Lung microvascular endothelial cell (primary cell): ENCODE measurements around the gene COMP. TPM values are rescaled to one million over a fixed set of nuclear protein-coding genes. Genes with fewer than 3 reads are reported as not detected.

Experiments
- DNase-seq, 2 donors: peaks; one replicate each; pipeline versions ENCODE4 v3.0.0 to v3.0.0-alpha.2; 2010; ENCODE audit warnings: low read depth in 2 of 2
- total RNA-seq: library from RNA; depleted of rRNA; stranded (reverse); fragments of >200 nt; gene quantifications from 2 replicates; pipeline ENCODE4 v1.2.1, GENCODE V29; 2014

The COMP gene
- total RNA-seq, 1 donor from 2014 or later: not detected

- no peak for DNase-seq
Measured at GRCh38 chr19:18783958-18784785, 6.9 kb downstream of the COMP start.

DNA sequence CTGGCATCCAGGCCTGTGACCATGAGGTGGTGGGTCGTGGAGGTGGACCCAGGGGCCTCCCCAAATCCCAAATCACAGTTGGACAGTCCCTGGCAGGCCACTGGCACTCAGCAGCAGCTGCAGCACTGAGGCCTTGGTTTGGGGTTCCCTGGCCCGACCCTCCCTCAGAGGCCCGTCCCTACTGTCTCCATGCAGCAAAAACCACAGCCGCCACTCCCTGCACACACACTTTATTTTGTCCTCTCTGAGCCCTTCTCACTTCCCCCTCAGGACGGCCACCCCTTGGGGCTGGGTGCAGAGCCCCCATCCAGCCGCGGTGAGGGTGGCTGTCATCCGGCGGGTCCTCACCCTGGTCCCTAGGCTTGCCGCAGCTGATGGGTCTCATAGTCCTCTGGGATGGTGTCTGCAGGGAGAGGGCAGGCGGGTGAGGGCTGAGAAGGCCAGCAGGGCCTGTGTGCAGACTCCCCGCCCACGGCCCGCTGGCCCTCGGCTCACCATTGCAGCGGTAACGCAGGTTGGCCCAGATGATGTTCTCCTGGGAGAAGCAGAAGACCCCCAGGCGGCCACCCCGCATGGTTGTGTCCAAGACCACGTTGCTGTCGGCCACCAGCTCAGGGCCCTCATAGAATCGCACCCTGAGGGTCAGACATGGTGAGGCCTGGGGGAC, 8.4 kb downstream of the COMP start:
- no peak for DNase-seq

- DNase-seq: no peak
Measured at GRCh38 chr19:18781885-18782527, 9.1 kb downstream of the COMP start.

GRCh38 chr19:18781047-18781600, 10.0 kb downstream of the COMP start:
- DNase-seq: no peak

GRCh38 chr19:18780631-18781030, 10.5 kb downstream of the COMP start:
- DNase-seq: no peak

DNA sequence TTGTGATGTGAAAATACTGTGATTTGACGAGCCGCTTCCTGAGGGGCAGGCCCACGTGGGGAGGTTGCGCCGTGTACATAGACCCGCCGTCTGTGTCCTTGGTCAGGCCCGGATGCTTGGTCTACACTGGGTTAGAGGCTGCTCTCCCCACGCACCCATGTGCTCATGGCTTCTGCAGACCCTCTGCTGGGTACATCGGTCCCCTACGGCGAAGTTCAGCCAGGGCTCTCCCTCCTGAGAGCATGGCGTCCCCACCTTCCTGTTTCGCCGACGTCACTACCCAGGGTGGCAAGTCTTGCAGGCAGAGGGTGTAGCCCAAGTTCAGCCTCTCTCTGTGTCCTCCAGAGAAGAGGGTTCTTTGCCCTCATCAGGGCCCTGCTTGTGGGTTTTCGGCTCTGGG, 11.0 kb downstream of the COMP start:
- no peak for DNase-seq

DNA sequence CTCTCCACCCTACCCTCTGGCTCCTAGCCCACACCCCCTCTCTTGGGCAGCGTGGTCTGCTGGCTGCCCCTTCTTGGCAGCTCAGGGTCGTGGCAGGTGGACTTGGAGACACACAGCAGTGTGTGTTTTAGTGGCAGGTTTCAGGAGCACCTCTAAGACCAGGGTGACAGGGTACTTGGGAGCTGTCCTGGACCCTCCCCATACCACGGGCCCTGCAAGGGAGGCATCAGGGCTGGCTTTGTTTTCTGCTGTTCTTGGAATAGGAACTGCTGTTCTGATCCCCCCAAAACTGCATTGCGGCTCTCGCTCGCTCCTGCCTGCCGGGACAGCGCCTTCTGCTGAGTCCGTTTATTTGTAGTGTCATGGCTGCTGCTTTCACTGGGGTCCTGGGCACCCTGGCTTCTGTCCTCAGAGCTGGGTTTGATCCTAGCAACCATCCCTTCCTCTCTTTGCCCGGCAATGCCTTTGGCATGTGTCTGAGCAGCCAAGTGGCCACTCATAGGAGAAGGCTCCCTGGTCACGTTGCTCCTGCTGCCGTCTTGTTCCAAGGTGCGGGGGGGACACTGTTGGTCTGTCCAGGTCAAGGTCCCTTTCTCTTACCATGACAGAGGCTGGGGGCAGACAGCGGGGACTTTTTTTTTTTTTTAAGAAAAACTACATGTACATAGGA, 12.1 kb downstream of the COMP start:
- DNase-seq: no peak

- no peak for DNase-seq
Measured at GRCh38 chr19:18778076-18778389, 13.1 kb downstream of the COMP start.

DNA sequence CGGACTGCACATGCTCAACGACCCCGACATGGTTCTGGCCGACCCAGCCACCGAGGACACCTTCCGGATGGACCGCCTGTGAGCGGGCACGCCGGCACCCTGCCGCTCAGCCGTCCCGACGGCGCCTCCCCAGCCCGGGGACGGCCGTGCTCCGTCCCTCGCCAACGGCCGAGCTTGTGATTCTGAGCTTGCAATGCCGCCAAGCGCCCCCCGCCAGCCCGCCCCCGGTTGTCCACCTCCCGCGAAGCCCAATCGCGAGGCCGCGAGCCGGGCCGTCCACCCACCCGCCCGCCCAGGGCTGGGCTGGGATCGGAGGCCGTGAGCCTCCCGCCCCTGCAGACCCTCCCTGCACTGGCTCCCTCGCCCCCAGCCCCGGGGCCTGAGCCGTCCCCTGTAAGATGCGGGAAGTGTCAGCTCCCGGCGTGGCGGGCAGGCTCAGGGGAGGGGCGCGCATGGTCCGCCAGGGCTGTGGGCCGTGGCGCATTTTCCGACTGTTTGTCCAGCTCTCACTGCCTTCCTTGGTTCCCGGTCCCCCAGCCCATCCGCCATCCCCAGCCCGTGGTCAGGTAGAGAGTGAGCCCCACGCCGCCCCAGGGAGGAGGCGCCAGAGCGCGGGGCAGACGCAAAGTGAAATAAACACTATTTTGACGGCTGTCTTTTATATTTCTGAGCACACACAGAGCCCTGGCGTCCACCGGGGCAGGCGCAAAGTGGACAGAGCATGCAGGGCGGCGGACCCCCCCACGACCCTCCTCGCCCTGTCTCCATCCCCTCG, 13.6 kb downstream of the COMP start:
- DNase-seq: no peak

DNA sequence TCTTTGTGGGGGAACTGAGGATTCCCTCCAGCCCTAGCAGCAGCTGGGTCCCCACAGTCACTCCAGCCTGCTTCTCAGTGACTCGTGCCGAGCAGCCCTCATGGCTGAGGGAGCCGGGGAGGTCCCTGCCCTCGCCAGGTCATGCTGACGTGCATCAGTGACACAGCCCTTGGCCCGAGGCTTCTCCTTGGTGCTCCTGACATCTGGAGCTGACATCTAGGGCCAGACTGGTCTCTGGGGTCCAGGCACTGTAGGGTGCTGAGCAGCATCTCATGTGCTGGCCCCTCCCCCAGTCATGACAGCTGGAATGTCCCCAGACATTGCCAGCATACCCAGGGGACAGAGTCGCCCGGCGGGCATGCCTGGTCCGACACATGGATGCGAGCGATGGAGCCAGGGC, 14.4 kb downstream of the COMP start:
- DNase-seq: no peak

DNA sequence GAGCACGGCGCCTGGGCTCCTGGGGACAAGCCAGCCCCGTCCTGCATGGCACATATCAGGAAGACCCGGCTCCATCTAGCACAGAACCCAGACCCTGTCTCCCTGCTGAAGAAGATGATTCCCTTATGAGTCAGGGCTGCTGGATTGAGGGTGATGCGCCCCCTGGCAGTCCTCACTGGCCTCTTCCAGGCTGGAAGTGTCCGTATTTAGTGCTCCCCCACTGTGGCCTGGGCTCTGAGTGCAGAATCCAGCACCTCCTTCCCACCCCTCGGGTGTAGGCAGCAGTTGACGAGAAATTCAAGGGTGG, 14.9 kb downstream of the COMP start:
- peak in 1 of 2 donors; percentile 22 for DNase-seq

GRCh38 chr19:18775586-18776287, 15.4 kb downstream of the COMP start:
- no peak for DNase-seq

GRCh38 chr19:18774782-18775444, 16.2 kb downstream of the COMP start:
- no peak for DNase-seq

GRCh38 chr19:18774107-18774506, 17.0 kb downstream of the COMP start:
- no peak for DNase-seq

DNA sequence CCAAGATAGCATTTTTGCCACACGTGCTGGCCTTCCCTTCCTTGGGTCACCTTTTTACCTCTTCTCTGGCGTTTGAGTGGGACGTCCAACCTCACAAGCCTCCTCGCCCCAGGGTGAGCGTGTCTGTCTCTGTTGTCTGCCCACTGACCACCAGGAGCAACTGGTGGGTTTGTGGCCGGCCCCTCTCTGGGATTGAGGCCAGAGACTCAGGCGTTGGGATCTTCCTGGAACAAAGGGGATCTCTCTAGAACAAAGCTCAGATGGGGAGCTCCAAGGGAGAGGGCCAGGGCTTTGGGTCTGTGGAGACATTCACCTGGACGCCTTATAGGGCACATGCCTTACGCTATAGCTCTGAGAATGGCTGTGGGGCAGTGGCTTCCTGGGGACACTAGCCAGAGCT, 17.4 kb downstream of the COMP start:
- DNase-seq: no peak

DNA sequence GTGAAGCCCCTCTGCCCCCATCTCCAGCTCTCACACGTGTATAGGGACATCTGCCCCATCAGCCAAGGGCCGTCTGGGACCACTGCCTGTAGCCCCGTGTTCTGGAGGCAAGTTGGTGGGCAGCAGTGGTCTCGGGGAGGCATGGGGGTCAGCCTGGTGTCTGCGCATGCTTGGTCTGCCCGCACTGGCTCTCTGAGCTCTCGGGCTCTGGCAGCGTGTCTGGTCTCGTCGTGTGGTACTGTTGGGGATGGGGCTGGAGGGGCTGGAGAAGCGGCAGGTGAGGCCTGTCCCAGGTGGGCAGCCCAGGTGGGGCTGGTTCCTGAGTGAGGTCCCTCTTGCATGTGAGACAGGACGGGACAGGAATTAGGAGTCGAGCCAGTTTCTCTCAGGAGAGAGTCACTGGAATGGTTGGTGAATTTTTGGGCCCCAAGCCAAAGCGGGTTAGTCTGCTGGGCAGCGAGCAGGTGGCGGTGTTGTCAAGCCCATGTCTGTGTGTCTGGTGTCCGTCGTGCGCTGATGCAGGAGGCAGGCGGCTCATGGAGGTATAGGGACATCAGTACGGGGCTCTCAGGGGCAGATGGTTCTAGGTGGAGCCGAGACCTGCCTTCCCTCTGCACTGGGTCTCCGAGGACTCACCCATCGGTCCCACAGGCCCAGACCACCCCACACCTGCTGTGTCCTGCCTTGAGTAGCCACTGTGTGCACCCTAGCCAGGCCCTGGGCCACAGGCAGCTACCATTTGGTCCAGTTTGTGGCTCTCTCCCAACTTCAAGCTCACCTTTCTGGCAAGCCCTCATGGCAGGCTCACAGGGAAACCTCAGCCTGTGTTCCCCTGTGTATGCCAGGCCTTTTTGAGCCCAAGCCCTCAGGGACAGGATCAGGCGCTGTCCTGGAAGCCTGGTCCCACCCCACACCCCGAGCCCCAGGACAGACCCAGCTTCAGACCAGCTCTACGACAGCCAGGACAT, 18.2 kb downstream of the COMP start:
- no peak for DNase-seq

DNA sequence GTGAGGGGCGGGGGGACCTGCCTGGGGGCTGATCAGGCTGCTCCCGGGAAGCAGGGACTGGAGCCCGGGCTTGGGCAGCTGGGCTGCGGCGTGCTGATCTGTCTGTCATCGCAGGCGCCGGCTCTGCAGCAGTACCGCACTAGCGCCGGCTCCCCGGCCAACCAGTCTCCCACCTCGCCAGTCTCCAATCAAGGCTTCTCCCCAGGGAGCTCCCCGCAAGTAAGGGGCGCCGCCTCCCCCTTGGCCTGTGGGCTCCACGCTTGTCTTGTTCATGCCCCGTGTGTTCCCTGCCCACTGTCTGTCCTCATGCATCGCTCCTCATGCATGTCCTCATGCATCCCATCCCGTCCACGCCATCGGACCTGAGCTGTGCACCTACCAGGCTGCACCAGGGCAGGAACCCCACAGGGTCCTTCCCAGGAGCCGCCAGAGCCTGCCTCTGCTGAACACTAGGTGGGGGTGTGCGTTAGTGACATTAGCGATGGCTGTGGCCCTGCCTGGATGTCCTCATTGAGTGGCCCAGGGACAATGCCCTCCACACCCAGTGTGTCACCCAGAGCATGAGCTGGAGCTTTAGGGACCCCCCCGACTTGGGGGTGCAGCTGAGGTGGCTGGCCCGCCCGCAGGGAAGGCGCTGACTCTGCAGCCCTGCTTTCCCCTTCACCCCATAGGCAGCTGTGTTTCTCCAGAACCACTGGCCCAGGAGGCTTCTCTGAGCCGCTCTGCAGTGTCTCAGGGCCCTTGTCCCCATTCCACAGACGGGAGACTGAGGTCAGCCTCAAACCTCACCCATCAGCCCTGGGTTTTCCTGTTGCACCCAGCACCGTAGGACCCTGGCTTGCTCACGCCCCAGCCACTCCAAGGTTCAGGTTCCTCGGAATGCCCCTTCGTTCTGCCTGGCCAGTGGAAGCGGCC, 19.5 kb downstream of the COMP start:
- DNase-seq: peak in 1 of 2 donors; percentile 37
